KMS-11 (cell line): ENCODE results near the gene ARHGAP28.

Experiments used
- H2AFZ ChIP-seq: fragments of 200-600 bp; sonication (generic); 2 replicates; pipeline ENCODE4 v1.6.1; 2016; ENCODE audit warnings: antibody characterized with exemption, mixed run types, low read depth
- H3K27ac ChIP-seq: fragments of 200-600 bp; sonication (generic); 2 replicates; pipeline ENCODE4 v1.6.1; 2016; ENCODE audit warnings: mild to moderate bottlenecking, mixed run types
- H3K27me3 ChIP-seq: fragments of 200-600 bp; sonication (generic); 2 replicates; pipeline ENCODE4 v1.6.1; 2017; ENCODE audit warnings: mild to moderate bottlenecking, low read depth, mixed run types, moderate library complexity; ENCODE audit not compliant: insufficient read depth
- H3K36me3 ChIP-seq: fragments of 200-600 bp; sonication (generic); 2 replicates; pipeline ENCODE4 v1.6.1; 2017; ENCODE audit warnings: mild to moderate bottlenecking, mixed run types; ENCODE audit not compliant: insufficient read depth
- H3K4me1 ChIP-seq: fragments of 200-600 bp; sonication (generic); 2 replicates; pipeline ENCODE4 v1.6.1; 2016; ENCODE audit warnings: mild to moderate bottlenecking, low read depth, mixed run types; ENCODE audit not compliant: poor library complexity, severe bottlenecking
- H3K4me2 ChIP-seq: fragments of 200-600 bp; sonication (generic); 2 replicates; pipeline ENCODE4 v1.7.0; 2016; ENCODE audit warnings: mild to moderate bottlenecking, mixed run types
- H3K4me3 ChIP-seq: fragments of 200-600 bp; sonication (generic); IDR thresholded peaks from 2 replicates; pipeline ENCODE4 v1.6.1; 2017; ENCODE audit warnings: low read depth, low read length, mixed read lengths; ENCODE audit not compliant: insufficient read depth
- H3K79me2 ChIP-seq: fragments of 200-600 bp; sonication (generic); 2 replicates; pipeline ENCODE4 v1.6.1; 2016; ENCODE audit warnings: low read depth, mixed run types; ENCODE audit not compliant: insufficient read depth
- H3K9ac ChIP-seq: fragments of 200-600 bp; sonication (generic); 2 replicates; pipeline ENCODE4 v1.6.1; 2016; ENCODE audit warnings: mild to moderate bottlenecking, mixed run types
- H4K20me1 ChIP-seq: fragments of 200-600 bp; sonication (generic); 2 replicates; pipeline ENCODE4 v1.6.1; 2016; ENCODE audit warnings: mild to moderate bottlenecking, mixed run types; ENCODE audit not compliant: insufficient read depth
- TF ChIP-seq, protein P1 (sequence below): fragments of 200-600 bp; sonication (generic); conservative IDR thresholded peaks from 2 replicates; pipeline ENCODE4 v1.6.1; 2017; ENCODE audit warnings: low read depth, mild to moderate bottlenecking, antibody characterized with exemption, low read length, moderate library complexity, mixed read lengths

Gene ARHGAP28

GRCh38 chr18:6891788-6892187 is 162.3 kb downstream of the ARHGAP28 start:
- Histone ChIP-seq H3K9ac (no peak overlapping the region), H3K79me2 (no peaks in the 10 kb centered on the region), H4K20me1 (no peaks in the 10 kb centered on the region), H3K36me3 (no peaks in the 10 kb centered on the region), H3K27ac (no peak overlapping the region), H2AFZ (no peak overlapping the region), H3K4me3 (no peak overlapping the region), H3K27me3 (no peaks in the 10 kb centered on the region), H3K4me1 (no peaks in the 10 kb centered on the region), H3K4me2 (no peak overlapping the region)
- TF ChIP-seq, protein P1, sequence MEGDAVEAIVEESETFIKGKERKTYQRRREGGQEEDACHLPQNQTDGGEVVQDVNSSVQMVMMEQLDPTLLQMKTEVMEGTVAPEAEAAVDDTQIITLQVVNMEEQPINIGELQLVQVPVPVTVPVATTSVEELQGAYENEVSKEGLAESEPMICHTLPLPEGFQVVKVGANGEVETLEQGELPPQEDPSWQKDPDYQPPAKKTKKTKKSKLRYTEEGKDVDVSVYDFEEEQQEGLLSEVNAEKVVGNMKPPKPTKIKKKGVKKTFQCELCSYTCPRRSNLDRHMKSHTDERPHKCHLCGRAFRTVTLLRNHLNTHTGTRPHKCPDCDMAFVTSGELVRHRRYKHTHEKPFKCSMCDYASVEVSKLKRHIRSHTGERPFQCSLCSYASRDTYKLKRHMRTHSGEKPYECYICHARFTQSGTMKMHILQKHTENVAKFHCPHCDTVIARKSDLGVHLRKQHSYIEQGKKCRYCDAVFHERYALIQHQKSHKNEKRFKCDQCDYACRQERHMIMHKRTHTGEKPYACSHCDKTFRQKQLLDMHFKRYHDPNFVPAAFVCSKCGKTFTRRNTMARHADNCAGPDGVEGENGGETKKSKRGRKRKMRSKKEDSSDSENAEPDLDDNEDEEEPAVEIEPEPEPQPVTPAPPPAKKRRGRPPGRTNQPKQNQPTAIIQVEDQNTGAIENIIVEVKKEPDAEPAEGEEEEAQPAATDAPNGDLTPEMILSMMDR, result no peak

GRCh38 chr18:6901286-6901926 is 171.9 kb downstream of the ARHGAP28 start:
- Histone ChIP-seq H3K4me1 (no peaks in the 10 kb centered on the region), H3K9ac (no peak overlapping the region), H3K36me3 (no peaks in the 10 kb centered on the region), H3K27ac (no peak overlapping the region), H4K20me1 (no peaks in the 10 kb centered on the region), H3K4me2 (no peak overlapping the region), H2AFZ (no peak overlapping the region), H3K4me3 (no peak overlapping the region), H3K27me3 (no peaks in the 10 kb centered on the region), H3K79me2 (no peaks in the 10 kb centered on the region)
- TF ChIP-seq, protein P1, result no peak

- no peak overlapping the region for H3K9ac ChIP-seq
- TF ChIP-seq, protein P1, result no peak
Measured at GRCh38 chr18:6917072-6917471, 187.6 kb downstream of the ARHGAP28 start.

DNA sequence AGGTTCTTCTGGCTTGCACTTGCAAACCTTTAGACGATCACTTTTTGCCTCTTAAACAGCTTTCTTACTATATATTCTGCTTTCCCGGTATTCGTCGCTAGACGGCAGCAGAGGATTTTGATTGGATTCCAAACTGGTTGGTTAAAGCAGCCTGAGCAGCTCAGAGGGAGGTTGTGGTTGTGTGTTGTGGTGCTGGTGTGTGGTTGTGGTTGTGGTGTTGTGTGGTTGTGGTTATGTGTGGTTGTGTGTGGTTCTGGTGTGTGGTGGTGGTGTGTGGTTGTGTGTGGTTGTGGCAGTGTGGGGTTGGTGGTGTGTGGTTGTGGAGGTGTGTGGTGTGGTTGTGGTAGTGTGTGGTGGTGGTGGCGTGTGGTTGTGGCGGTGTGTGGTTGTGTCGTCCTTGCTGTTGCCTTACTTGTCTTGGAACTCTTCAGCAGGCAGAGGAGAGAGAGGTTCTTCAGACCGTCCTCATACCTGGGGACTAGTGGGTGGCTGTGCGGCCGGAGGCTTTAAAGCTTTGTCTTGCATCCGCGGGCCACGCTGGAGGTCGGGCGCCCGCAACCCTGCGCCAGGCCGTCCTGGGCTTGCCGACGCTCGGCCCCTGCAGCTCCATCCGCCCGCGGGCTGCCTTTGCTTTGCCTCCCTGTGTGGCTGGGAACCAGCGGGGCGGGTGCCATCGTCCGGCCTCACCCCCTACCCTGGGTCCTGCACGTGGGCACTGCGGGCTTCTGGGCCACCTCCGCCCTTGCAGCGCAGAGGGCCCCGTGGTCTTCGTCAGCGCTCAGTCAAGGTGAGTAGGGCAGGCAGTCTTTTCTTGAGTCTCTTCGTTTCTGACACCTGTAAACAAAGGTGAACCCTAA is 190.8 kb downstream of the ARHGAP28 start:
- no peaks in the 10 kb centered on the region for H3K27me3 ChIP-seq
- no peak overlapping the region for H3K9ac ChIP-seq
- no peaks in the 10 kb centered on the region for H3K79me2 ChIP-seq
- TF ChIP-seq, protein P1, result peak; percentile 90
- H3K36me3 ChIP-seq, result no peaks in the 10 kb centered on the region
- no peak overlapping the region for H3K4me2 ChIP-seq
- H4K20me1 ChIP-seq, result no peaks in the 10 kb centered on the region
- H3K4me1 ChIP-seq, result no peaks in the 10 kb centered on the region
- H2AFZ ChIP-seq, result no peak overlapping the region
- no peak overlapping the region for H3K27ac ChIP-seq
- H3K4me3 ChIP-seq, result no peak overlapping the region

More at GRCh38 chr18:6917072-6917471, 187.6 kb downstream of the ARHGAP28 start:
- H3K36me3 ChIP-seq, result no peaks in the 10 kb centered on the region
- H3K4me1 ChIP-seq, result no peaks in the 10 kb centered on the region
- no peak overlapping the region for H2AFZ ChIP-seq
- no peaks in the 10 kb centered on the region for H4K20me1 ChIP-seq
- no peaks in the 10 kb centered on the region for H3K79me2 ChIP-seq
- no peak overlapping the region for H3K27ac ChIP-seq
- H3K4me2 ChIP-seq, result no peak overlapping the region
- no peak overlapping the region for H3K4me3 ChIP-seq
- no peaks in the 10 kb centered on the region for H3K27me3 ChIP-seq
